Nephron (organoid): ENCODE results near the gene COMP.

Experiments
- H3K27ac Mint-ChIP-seq, 3 experiments: 2 replicates each; pipeline ENCODE4 v1.8.0; 2020; ENCODE audit warnings: mixed read lengths in 3 of 3, mild to moderate bottlenecking in 2 of 3, moderate library complexity in 1 of 3
- H3K27me3 Mint-ChIP-seq: 2 replicates; pipeline ENCODE4 v1.8.0; 2021; ENCODE audit warnings: low read depth, mild to moderate bottlenecking, moderate library complexity, mixed read lengths
- H3K36me3 Mint-ChIP-seq: 2 replicates; pipeline ENCODE4 v1.8.0; 2020; ENCODE audit warnings: low read depth, mixed read lengths
- H3K4me1 Mint-ChIP-seq: 2 replicates; pipeline ENCODE4 v1.8.0; 2020; ENCODE audit warnings: mixed read lengths
- H3K4me3 Mint-ChIP-seq, 3 experiments: 2 replicates each; pipeline ENCODE4 v1.8.0; 2020; ENCODE audit warnings: mild to moderate bottlenecking in 3 of 3, mixed read lengths in 3 of 3, moderate library complexity in 2 of 3
- H3K9me3 Mint-ChIP-seq: 2 replicates; pipeline ENCODE4 v1.8.0; 2020; ENCODE audit warnings: mixed read lengths
- CTCF ChIP-seq, 3 experiments: fragments of 200-600 bp; sonication (generic); IDR thresholded peaks; one replicate each; pipeline ENCODE4 v1.5.0; 2021; ENCODE audit warnings: antibody characterized with exemption in 3 of 3; ENCODE audit not compliant: unreplicated experiment in 3 of 3

Gene COMP

GRCh38 chr19:18751571-18751970 is 39.5 kb downstream of the COMP start:
- H3K27me3 Mint-ChIP-seq = no peaks in the 10 kb centered on the region
- no peaks in the 10 kb centered on the region for H3K9me3 Mint-ChIP-seq
- peaks cover 21% of the 10 kb centered on the region for H3K36me3 Mint-ChIP-seq
- no peak overlapping the region for H3K27ac Mint-ChIP-seq
- H3K4me1 Mint-ChIP-seq = peaks cover 19% of the 10 kb centered on the region
- H3K4me3 Mint-ChIP-seq = no peak overlapping the region
- no peak for TF ChIP-seq CTCF (IDR thresholded peaks at IDR 0.05; ENCODE audit: unreplicated experiment in 3 of 3)

- H3K27ac Mint-ChIP-seq = peak overlapping the region in 2 of 3 experiments; percentile 14 to 36
- H3K36me3 Mint-ChIP-seq = peaks cover 21% of the 10 kb centered on the region
- H3K27me3 Mint-ChIP-seq = no peaks in the 10 kb centered on the region
- H3K4me3 Mint-ChIP-seq = no peak overlapping the region
- H3K4me1 Mint-ChIP-seq = peaks cover 19% of the 10 kb centered on the region
- TF ChIP-seq CTCF (IDR thresholded peaks at IDR 0.05; ENCODE audit: unreplicated experiment in 3 of 3) = no peak
- H3K9me3 Mint-ChIP-seq = no peaks in the 10 kb centered on the region
Measured at GRCh38 chr19:18750295-18750970, 40.7 kb downstream of the COMP start.

GRCh38 chr19:18749362-18750231 is 41.5 kb downstream of the COMP start:
- no peaks in the 10 kb centered on the region for H3K27me3 Mint-ChIP-seq
- peaks cover 20% of the 10 kb centered on the region for H3K36me3 Mint-ChIP-seq
- peak overlapping the region in 2 of 3 experiments; percentile 14 to 36 for H3K27ac Mint-ChIP-seq
- H3K4me1 Mint-ChIP-seq = peaks cover 21% of the 10 kb centered on the region
- no peak for TF ChIP-seq CTCF (IDR thresholded peaks at IDR 0.05; ENCODE audit: unreplicated experiment in 3 of 3)
- no peaks in the 10 kb centered on the region for H3K9me3 Mint-ChIP-seq
- no peak overlapping the region for H3K4me3 Mint-ChIP-seq

- TF ChIP-seq CTCF (IDR thresholded peaks at IDR 0.05; ENCODE audit: unreplicated experiment in 3 of 3) = no peak
- H3K36me3 Mint-ChIP-seq = peaks cover 7% of the 10 kb centered on the region
- peaks cover 40% of the 10 kb centered on the region for H3K4me1 Mint-ChIP-seq
- H3K27me3 Mint-ChIP-seq = no peaks in the 10 kb centered on the region
- H3K4me3 Mint-ChIP-seq = peak overlapping the region; percentile 41 to 65 (median 44)
- H3K9me3 Mint-ChIP-seq = no peaks in the 10 kb centered on the region
- H3K27ac Mint-ChIP-seq = peak overlapping the region; percentile 84 to 93 (median 89)
Measured at GRCh38 chr19:18746401-18747325, 44.4 kb downstream of the COMP start.

- Mint-ChIP-seq H3K9me3 (no peaks in the 10 kb centered on the region), H3K36me3 (peaks cover 7% of the 10 kb centered on the region), H3K4me3 (no peak overlapping the region), H3K27me3 (no peaks in the 10 kb centered on the region), H3K27ac (peak overlapping the region in 2 of 3 experiments; percentile 48 to 89), H3K4me1 (peaks cover 40% of the 10 kb centered on the region)
- TF ChIP-seq CTCF (IDR thresholded peaks at IDR 0.05; ENCODE audit: unreplicated experiment in 3 of 3) = no peak
Measured at GRCh38 chr19:18745931-18746330, 45.2 kb downstream of the COMP start.
